Panc1 (cell line): ENCODE data around the gene MYEOV.

Experiments
- CTCF ChIP-seq: fragments of 450-650 bp; IDR thresholded peaks from 2 replicates; pipeline ENCODE4 v1.5.1; 2017; ENCODE audit warnings: mild to moderate bottlenecking
- POLR2AphosphoS5 ChIP-seq: IDR thresholded peaks from 2 replicates; pipeline ENCODE4 v1.6.1; 2012; ENCODE audit warnings: mild to moderate bottlenecking, low read depth, low read length, moderate library complexity
- TCF7L2 ChIP-seq: IDR thresholded peaks from 2 replicates; pipeline ENCODE4 v1.6.1; 2011; ENCODE audit warnings: mild to moderate bottlenecking, low read depth, low read length, inconsistent platforms

DNA sequence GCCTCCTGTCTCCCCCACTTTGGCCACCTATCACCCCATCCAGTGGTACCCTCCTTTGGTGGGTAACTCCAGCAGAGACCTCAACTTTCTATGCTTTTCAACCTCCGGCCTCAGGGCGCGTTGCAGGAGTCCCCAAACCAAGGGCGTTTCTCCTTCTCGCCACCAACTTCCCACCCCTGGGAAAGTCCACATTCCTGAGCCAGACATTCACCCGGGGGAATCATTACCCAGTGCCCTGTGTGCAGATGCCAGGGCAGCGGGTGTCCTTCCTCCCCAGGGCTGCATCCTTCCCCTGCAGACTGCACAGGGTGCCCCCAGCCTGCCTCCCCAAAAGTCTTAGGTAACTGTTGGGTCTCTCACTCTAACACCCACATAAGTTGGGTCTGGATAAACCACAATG, 26.4 kb downstream of the MYEOV start:
- TF ChIP-seq CTCF (no peak), TCF7L2 (no peak), POLR2AphosphoS5 (no peak)
